UCSD-AML1 (cell line): Measurements from ENCODE around the gene PBX1.
A peak's percentile ranks its signal among the peaks of the same experiment; 100 is the strongest.

Source experiments
- DNase-seq: peaks from one replicate; lab custom pipeline; 2025; ENCODE audit not compliant: unreplicated experiment; lab: John Stamatoyannopoulos, UW

PBX1 gene

GRCh38 chr1:164773102-164773501 is 214.1 kb downstream of the PBX1 start:
- no peak for DNase-seq

- no peak for DNase-seq
These were observed 215.4 kb downstream of the PBX1 start for GRCh38 chr1:164774413-164774812.

GRCh38 chr1:164774819-164775654 is 216.1 kb downstream of the PBX1 start:
- no peak for DNase-seq

GRCh38 chr1:164777518-164777917 is 218.5 kb downstream of the PBX1 start:
- DNase-seq: no peak

GRCh38 chr1:164779376-164779775 is 220.4 kb downstream of the PBX1 start:
- no peak for DNase-seq

- no peak for DNase-seq
These were observed 221.3 kb downstream of the PBX1 start for GRCh38 chr1:164780111-164780812.

GRCh38 chr1:164780863-164781262 is 221.9 kb downstream of the PBX1 start:
- DNase-seq: no peak

GRCh38 chr1:164781972-164782371 is 223.0 kb downstream of the PBX1 start:
- DNase-seq: no peak

GRCh38 chr1:164783778-164784555 is 225.0 kb downstream of the PBX1 start:
- DNase-seq: no peak

- DNase-seq: no peak
These were observed 226.0 kb downstream of the PBX1 start for GRCh38 chr1:164784960-164785359.

- no peak for DNase-seq
These were observed 227.0 kb downstream of the PBX1 start for GRCh38 chr1:164785841-164786534.

- DNase-seq: peak; percentile 51
These were observed 228.2 kb downstream of the PBX1 start for GRCh38 chr1:164786980-164787833.

- no peak for DNase-seq
These were observed 228.8 kb downstream of the PBX1 start for GRCh38 chr1:164787834-164788231.

GRCh38 chr1:164790081-164790480 is 231.1 kb downstream of the PBX1 start:
- DNase-seq: no peak

GRCh38 chr1:164792410-164793004 is 233.5 kb downstream of the PBX1 start:
- no peak for DNase-seq

- DNase-seq: no peak
These were observed 235.4 kb downstream of the PBX1 start for GRCh38 chr1:164794356-164794755.

GRCh38 chr1:164796916-164797315 is 237.9 kb downstream of the PBX1 start:
- DNase-seq: no peak

GRCh38 chr1:164801246-164801731 is 242.3 kb downstream of the PBX1 start:
- no peak for DNase-seq

- no peak for DNase-seq
These were observed 243.0 kb downstream of the PBX1 start for GRCh38 chr1:164801791-164802502.
